ENCODE data around the gene MYOM3.

GRCh38 chr1:24139222-24139489 is 27.2 kb upstream of the MYOM3 start:
- TF ChIP-seq EZH2phosphoT487 (IDR thresholded peaks at IDR 0.05; ENCODE audit: low read length), result no peak
- TF ChIP-seq CTCF (IDR thresholded peaks at IDR 0.05; ENCODE audit: low read length), result no peak
- no peak for TF ChIP-seq EZH2 (optimal IDR thresholded peaks at IDR 0.05; ENCODE audit: low read depth, low read length)
